AG09319 (cell line): ENCODE measurements around the gene ZDHHC3.

Experiments used
- DNase-seq: peaks from one replicate; pipeline ENCODE4 v3.0.0-alpha.2; 2010; ENCODE audit warnings: low read depth; ENCODE audit errors: extremely low read depth
- CTCF ChIP-seq: IDR thresholded peaks from 2 replicates; pipeline ENCODE4 v1.5.1; 2011; ENCODE audit warnings: low read depth, mild to moderate bottlenecking, inconsistent platforms, low read length, moderate library complexity

Gene ZDHHC3

GRCh38 chr3:44981220-44981619 lies 5.2 kb upstream of the ZDHHC3 start:
- TF ChIP-seq CTCF: no peak
- no peak for DNase-seq

GRCh38 chr3:44974416-44974815 lies 1.6 kb downstream of the ZDHHC3 start:
- no peak for DNase-seq

DNA sequence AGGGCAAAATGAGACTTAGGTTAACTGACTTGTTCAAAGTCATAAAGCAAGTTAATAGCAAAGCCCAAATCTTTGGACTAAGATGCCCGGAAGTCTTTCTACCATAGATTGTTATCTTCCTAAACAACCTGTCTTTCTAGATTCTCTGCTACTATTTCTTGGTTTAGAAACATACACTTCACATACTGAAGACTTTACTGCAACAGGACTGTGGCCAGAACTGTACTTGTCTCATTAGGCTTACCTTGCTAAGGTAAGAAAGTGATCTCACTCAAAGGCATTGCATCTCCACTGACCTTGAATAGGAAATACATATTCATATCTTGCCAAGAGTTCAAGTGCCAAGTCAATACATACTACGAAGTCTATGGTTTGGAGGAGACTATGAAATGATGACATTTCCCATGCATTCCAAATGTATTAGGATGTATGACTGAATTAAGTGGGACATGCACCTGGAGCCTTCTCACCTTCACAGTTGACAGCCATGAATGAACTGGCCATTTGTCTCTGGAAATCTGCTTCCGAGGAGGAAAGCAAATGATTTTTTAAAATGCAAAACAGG lies 5.0 kb downstream of the ZDHHC3 start:
- no peak for TF ChIP-seq CTCF
- no peak for DNase-seq

More at GRCh38 chr3:44974416-44974815, 1.6 kb downstream of the ZDHHC3 start:
- TF ChIP-seq CTCF: no peak

DNA sequence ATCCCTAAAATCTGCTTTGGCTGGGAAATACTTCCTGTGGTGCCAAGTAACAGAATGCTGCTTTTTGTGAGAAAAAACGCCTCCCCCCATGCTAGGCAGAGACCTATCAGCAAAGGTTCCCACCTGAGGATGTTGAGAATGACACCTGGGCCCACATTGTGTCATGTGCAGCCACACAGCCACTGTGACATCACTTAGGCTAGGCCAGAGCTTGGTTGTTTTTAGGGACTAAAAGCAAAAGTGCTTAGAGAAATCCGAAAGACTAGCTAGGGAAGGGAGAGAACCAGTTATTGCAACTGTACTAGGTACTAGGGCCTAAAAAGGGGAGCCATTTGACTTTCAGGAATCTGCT lies 6.2 kb downstream of the ZDHHC3 start:
- no peak for DNase-seq
- no peak for TF ChIP-seq CTCF

GRCh38 chr3:44969154-44969827 lies 6.7 kb downstream of the ZDHHC3 start:
- no peak for TF ChIP-seq CTCF
- no peak for DNase-seq

GRCh38 chr3:44968447-44968858 lies 7.5 kb downstream of the ZDHHC3 start:
- no peak for DNase-seq
- TF ChIP-seq CTCF: no peak

DNA sequence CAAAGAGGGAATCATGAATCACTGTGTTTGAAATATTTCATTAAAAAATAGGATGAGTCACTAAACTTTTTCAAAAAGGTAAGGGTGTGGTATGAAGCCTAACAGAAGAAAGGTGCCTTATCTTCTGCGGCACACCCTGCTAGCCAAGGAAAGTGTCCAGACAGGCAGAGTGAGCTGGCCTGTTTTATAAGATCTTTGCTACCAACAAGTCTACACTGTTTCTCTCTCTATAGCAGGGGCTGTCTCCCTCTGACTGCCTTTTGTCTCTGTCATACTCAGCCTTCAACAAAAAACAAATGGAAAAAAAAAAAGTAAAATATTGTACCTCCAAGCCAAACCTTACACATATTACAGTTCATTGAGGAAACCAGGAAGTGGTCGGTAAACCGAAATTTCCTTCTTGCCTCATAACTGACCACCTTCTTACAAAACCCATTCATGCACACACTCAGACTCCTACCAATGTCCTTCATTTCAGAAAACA lies 9.1 kb downstream of the ZDHHC3 start:
- TF ChIP-seq CTCF: no peak

More for the DNA sequence above, 9.1 kb downstream of the ZDHHC3 start:
- no peak for DNase-seq
